ENCODE data around the gene PDE11A. TPM values are rescaled to one million over a fixed set of nuclear protein-coding genes. Genes with fewer than 3 reads are reported as not detected.

The PDE11A gene
- total RNA-seq, 1 experiment from 2014 or later, result 0.61 TPM

DNA sequence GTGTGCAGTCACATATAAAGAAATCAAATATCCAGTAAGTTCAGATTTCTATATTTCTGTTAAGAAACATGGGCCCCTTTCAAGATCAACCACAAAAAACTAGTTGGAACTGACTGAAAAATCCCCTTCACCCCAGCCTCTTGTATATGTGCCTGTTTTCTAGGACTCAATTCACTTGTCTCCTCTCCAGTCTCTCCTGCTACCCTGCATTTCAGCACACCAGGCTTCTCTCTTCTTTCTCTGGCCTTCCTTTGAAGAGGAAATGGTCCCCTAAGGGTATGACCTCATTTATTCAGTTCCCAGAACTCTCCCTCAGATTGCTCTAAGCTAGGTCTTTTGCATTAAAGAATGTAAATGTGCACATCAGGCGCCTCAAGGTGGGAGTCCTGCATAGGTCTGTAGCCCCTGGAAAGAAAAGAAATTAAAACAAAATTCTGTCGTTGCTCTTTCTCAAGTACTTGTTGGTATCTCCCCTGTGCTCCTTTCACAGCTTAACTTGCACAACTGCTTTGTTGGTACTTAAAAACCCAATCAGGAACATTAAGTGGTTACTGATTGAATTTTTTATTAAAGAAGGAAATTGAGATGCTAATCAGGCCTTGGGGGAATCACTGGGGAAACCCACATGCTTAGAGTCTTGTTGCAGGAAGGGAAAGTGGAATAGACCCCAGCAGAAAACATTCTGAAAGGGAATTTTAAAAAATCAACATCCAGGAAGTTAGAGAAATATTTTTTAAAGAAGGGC lies 401.6 kb downstream of the PDE11A start:
- ChIA-PET RAD21 (ENCODE audit: low non-redundant PET in 1 of 2, low total read pairs in 2 of 2, uncharacterized antibody in 2 of 2, unreplicated experiment in 2 of 2) (no interaction called here), POLR2A (no interaction called here), CTCF (no interaction called here)
- TF ChIP-seq SRF (IDR thresholded peaks at IDR 0.05; ENCODE audit: low read depth) (no peak), TCF7L2 (IDR thresholded peaks at IDR 0.05; ENCODE audit: borderline replicate concordance, extremely low read depth, insufficient read depth, insufficient read length) (no peak), CBX3 (IDR thresholded peaks at IDR 0.05; ENCODE audit: low read depth) (no peak), RAD21 (IDR thresholded peaks at IDR 0.05; ENCODE audit: low read depth) (no peak), SP1 (IDR thresholded peaks at IDR 0.05; ENCODE audit: low read depth) (no peak), SIN3A (IDR thresholded peaks at IDR 0.05; ENCODE audit: low read depth) (no peak)
- TF ChIP-seq, protein P1, sequence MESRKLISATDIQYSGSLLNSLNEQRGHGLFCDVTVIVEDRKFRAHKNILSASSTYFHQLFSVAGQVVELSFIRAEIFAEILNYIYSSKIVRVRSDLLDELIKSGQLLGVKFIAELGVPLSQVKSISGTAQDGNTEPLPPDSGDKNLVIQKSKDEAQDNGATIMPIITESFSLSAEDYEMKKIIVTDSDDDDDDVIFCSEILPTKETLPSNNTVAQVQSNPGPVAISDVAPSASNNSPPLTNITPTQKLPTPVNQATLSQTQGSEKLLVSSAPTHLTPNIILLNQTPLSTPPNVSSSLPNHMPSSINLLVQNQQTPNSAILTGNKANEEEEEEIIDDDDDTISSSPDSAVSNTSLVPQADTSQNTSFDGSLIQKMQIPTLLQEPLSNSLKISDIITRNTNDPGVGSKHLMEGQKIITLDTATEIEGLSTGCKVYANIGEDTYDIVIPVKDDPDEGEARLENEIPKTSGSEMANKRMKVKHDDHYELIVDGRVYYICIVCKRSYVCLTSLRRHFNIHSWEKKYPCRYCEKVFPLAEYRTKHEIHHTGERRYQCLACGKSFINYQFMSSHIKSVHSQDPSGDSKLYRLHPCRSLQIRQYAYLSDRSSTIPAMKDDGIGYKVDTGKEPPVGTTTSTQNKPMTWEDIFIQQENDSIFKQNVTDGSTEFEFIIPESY (IDR thresholded peaks at IDR 0.05; ENCODE audit: extremely low read depth, insufficient replicate concordance, low read length), result no peak
- TF ChIP-seq, protein P2, sequence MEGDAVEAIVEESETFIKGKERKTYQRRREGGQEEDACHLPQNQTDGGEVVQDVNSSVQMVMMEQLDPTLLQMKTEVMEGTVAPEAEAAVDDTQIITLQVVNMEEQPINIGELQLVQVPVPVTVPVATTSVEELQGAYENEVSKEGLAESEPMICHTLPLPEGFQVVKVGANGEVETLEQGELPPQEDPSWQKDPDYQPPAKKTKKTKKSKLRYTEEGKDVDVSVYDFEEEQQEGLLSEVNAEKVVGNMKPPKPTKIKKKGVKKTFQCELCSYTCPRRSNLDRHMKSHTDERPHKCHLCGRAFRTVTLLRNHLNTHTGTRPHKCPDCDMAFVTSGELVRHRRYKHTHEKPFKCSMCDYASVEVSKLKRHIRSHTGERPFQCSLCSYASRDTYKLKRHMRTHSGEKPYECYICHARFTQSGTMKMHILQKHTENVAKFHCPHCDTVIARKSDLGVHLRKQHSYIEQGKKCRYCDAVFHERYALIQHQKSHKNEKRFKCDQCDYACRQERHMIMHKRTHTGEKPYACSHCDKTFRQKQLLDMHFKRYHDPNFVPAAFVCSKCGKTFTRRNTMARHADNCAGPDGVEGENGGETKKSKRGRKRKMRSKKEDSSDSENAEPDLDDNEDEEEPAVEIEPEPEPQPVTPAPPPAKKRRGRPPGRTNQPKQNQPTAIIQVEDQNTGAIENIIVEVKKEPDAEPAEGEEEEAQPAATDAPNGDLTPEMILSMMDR (IDR thresholded peaks at IDR 0.05 in 2 of 3, conservative IDR thresholded peaks at IDR 0.05 in 1 of 3; ENCODE audit: borderline replicate concordance in 1 of 3, insufficient read depth in 1 of 3, low read depth in 2 of 3, low read length in 2 of 3), result no peak
- TF ChIP-seq, protein P3, sequence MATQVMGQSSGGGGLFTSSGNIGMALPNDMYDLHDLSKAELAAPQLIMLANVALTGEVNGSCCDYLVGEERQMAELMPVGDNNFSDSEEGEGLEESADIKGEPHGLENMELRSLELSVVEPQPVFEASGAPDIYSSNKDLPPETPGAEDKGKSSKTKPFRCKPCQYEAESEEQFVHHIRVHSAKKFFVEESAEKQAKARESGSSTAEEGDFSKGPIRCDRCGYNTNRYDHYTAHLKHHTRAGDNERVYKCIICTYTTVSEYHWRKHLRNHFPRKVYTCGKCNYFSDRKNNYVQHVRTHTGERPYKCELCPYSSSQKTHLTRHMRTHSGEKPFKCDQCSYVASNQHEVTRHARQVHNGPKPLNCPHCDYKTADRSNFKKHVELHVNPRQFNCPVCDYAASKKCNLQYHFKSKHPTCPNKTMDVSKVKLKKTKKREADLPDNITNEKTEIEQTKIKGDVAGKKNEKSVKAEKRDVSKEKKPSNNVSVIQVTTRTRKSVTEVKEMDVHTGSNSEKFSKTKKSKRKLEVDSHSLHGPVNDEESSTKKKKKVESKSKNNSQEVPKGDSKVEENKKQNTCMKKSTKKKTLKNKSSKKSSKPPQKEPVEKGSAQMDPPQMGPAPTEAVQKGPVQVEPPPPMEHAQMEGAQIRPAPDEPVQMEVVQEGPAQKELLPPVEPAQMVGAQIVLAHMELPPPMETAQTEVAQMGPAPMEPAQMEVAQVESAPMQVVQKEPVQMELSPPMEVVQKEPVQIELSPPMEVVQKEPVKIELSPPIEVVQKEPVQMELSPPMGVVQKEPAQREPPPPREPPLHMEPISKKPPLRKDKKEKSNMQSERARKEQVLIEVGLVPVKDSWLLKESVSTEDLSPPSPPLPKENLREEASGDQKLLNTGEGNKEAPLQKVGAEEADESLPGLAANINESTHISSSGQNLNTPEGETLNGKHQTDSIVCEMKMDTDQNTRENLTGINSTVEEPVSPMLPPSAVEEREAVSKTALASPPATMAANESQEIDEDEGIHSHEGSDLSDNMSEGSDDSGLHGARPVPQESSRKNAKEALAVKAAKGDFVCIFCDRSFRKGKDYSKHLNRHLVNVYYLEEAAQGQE (IDR thresholded peaks at IDR 0.05; ENCODE audit: low read depth), result no peak
- Histone ChIP-seq H3K27me3 (ENCODE audit: insufficient read depth, low read length) (no peaks in the 10 kb centered on the region; the same call in 1 of the 2 replicates), H3K4me1 (ENCODE audit: control insufficient read depth in 1 of 2, insufficient read depth in 2 of 2, low read length in 2 of 2) (no peaks in the 10 kb centered on the region), H3K4me2 (ENCODE audit: low read length) (no peak overlapping the region), H3K79me2 (ENCODE audit: insufficient read depth, low read length) (no peaks in the 10 kb centered on the region), H3K27ac (ENCODE audit: low read depth, low read length) (no peak overlapping the region), H3K9me3 (ENCODE audit: control insufficient read depth in 1 of 2, insufficient read depth in 1 of 2, low read depth in 1 of 2, low read length in 2 of 2) (no peaks in the 10 kb centered on the region), H3K36me3 (ENCODE audit: control insufficient read depth in 1 of 2, insufficient read depth in 2 of 2, low read length in 2 of 2) (no peaks in the 10 kb centered on the region), H3K9me2 (ENCODE audit: insufficient read depth) (no peaks in the 10 kb centered on the region), H3K9ac (ENCODE audit: low read length) (no peak overlapping the region), H4K20me1 (ENCODE audit: insufficient read depth) (no peaks in the 10 kb centered on the region), H2AFZ (ENCODE audit: low read depth, low read length, poor library complexity, severe bottlenecking) (no peak overlapping the region), H3K4me3 (replicated peaks in 1 of 2; ENCODE audit: low read depth in 1 of 2, low read length in 2 of 2) (no peak overlapping the region)
- no TSS peak for BruUV-seq (replicated peaks)
- no peak for ATAC-seq
- intact Hi-C loops (cut with micrococcal nuclease), result no loop called here
- DNase-seq (ENCODE audit: low read depth, low spot score), result no peak
